Small intestine (tissue), 7 donors: ENCODE measurements around the gene SPR. TPM values are rescaled to one million over a fixed set of nuclear protein-coding genes. Genes with fewer than 3 reads are reported as not detected.

Source experiments
- DNase-seq, 2 donors: peaks; one replicate each; pipeline versions ENCODE4 v3.0.0 to v3.0.0-alpha.2; 2013
- FAIRE-seq: peaks from 2 replicates; lab custom pipeline; 2012; peaks lifted over from hg19 to GRCh38; lab: Jason Lieb, UNC
- H3K27ac ChIP-seq, 3 donors: one replicate each; pipeline ENCODE4 v1.5.1; 2013; ENCODE audit warnings: low read length in 2 of 3, mild to moderate bottlenecking in 2 of 3, control low read depth in 1 of 3, inconsistent platforms in 1 of 3, low read depth in 1 of 3, moderate library complexity in 1 of 3
- H3K27me3 ChIP-seq, 3 donors: one replicate each; pipeline ENCODE4 v1.6.1; 2013; ENCODE audit warnings: low read length in 3 of 3, inconsistent platforms in 1 of 3; ENCODE audit not compliant: control insufficient read depth in 3 of 3, insufficient read depth in 3 of 3
- H3K36me3 ChIP-seq, 3 donors: one replicate each; pipeline ENCODE4 v1.6.1; 2013; ENCODE audit warnings: low read length in 3 of 3, inconsistent platforms in 1 of 3, low read depth in 1 of 3, mild to moderate bottlenecking in 1 of 3, moderate library complexity in 1 of 3; ENCODE audit not compliant: control insufficient read depth in 3 of 3, insufficient read depth in 2 of 3
- H3K4me1 ChIP-seq, 3 donors: one replicate each; pipeline ENCODE4 v1.6.1; 2013; ENCODE audit warnings: low read length in 2 of 3, inconsistent platforms in 1 of 3, low read depth in 1 of 3, mild to moderate bottlenecking in 1 of 3, moderate library complexity in 1 of 3; ENCODE audit not compliant: control insufficient read depth in 3 of 3, insufficient read depth in 2 of 3
- H3K4me3 ChIP-seq, 3 donors: one replicate each; pipeline ENCODE4 v1.5.1; 2013; ENCODE audit warnings: low read length in 3 of 3, control low read depth in 1 of 3, inconsistent platforms in 1 of 3, low read depth in 1 of 3, mild to moderate bottlenecking in 1 of 3, moderate library complexity in 1 of 3
- H3K9me3 ChIP-seq, 2 donors: one replicate each; pipeline ENCODE4 v1.6.1; 2013; ENCODE audit warnings: low read depth in 1 of 2, low read length in 1 of 2; ENCODE audit not compliant: control insufficient read depth in 2 of 2, insufficient read depth in 1 of 2
- WGBS, 3 donors: extraction: QIAGEN DNeasy Blood & Tissue Kit; methylation state at CpG; one replicate each; pipeline ENCODE4 v1.1.7; 2013; 5-methylcytosine and 5-hydroxymethylcytosine counted together
- polyA plus RNA-seq, 4 donors: library from polyadenylated mRNA; stranded (reverse) in 3 of 4; unstranded in 1 of 4; fragments of 200-250 nt in 3 of 4; fragments of 120-200 nt in 1 of 4; gene quantifications; one replicate each; pipeline versions ENCODE4 v1.2.1 to v1.2.3, GENCODE V29; 2013
- donor health status: healthy with polysubstance abuse.
- donor health status: control.
- donor health status: control.
- donor health status: Bipolar disorder and iron deficiency.
- donor health status: healthy.

SPR gene
- polyA plus RNA-seq, 4 donors: 40.6 to 50.0 (median 44.4) TPM

DNA sequence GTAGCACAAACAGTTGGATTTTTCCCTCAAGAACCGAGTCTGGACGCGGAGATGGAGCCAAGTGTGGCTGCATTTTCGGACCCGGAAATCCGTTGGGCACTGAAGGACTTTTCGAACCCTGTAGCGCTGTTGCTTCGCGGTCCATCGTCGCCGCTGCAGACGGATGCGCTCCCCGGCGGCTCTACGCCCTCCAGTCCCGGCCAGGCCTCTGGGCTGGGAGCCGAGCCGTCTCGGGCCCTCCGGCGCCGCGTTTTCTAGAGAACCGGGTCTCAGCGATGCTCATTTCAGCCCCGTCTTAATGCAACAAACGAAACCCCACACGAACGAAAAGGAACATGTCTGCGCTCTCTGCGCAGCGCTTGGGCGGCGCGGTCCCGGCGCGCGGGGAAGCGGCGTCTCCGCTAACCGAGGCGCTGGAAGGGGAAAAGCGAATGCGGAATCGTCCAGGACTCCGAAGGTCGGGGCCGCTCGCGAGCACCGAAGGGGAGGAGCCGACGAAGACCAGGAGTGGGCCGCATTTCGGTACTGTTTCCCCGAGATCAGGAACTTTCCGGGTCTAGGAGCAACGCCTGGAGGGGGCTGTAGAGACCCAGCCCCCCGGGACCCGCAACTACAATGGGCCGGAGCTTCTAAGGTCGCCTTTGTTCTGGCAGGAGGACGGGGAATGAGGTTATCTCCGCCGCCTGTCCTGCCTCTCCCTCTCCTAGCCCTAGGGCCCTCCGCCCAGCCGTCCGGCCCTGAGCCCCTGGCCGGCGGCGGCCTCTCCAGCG lies 33.3 kb downstream of the SPR start:
- WGBS, 3 donors: 2 to 6% (median 3%) methylated on average over 64 to 77 of the region's 77 CpGs
- no peak overlapping the region for H3K27ac ChIP-seq
- H3K4me3 ChIP-seq: peak overlapping the region in 1 of 3 donors; percentile 5
- peaks cover 18 to 92% (median 75%) of the 10 kb centered on the region in 3 donors for H3K27me3 ChIP-seq
- peaks cover 3 to 41% (median 7%) of the 10 kb centered on the region in 3 donors for H3K4me1 ChIP-seq
- peaks cover 0 to 4% of the 10 kb centered on the region in 2 donors for H3K9me3 ChIP-seq
- DNase-seq (peak in 1 of 2 donors; percentile 57), FAIRE-seq (no peak)
- H3K36me3 ChIP-seq: no peaks in the 10 kb centered on the region

GRCh38 chr2:72921088-72921851 lies 34.1 kb downstream of the SPR start:
- no peaks in the 10 kb centered on the region for H3K36me3 ChIP-seq
- no peak overlapping the region for H3K4me3 ChIP-seq
- 13 to 26% (median 19%) methylated on average over 15 of the region's 15 CpGs for WGBS, 3 donors
- DNase-seq: no peak
- peaks cover 3 to 38% (median 7%) of the 10 kb centered on the region in 3 donors for H3K4me1 ChIP-seq
- H3K27me3 ChIP-seq: peaks cover 18 to 91% (median 74%) of the 10 kb centered on the region in 3 donors
- FAIRE-seq: no peak
- H3K9me3 ChIP-seq: peaks cover 0 to 4% of the 10 kb centered on the region in 2 donors
- no peak overlapping the region for H3K27ac ChIP-seq

GRCh38 chr2:72921853-72922252 lies 34.6 kb downstream of the SPR start:
- FAIRE-seq (no peak), DNase-seq (no peak)
- no peaks in the 10 kb centered on the region for H3K36me3 ChIP-seq
- H3K4me1 ChIP-seq: peaks cover 3 to 32% (median 7%) of the 10 kb centered on the region in 3 donors
- peaks cover 18 to 91% (median 75%) of the 10 kb centered on the region in 3 donors for H3K27me3 ChIP-seq
- H3K4me3 ChIP-seq: no peak overlapping the region
- 73 to 89% (median 88%) methylated on average over 1 of the region's 1 CpG for WGBS, 3 donors
- no peak overlapping the region for H3K27ac ChIP-seq
- peaks cover 0 to 4% of the 10 kb centered on the region in 2 donors for H3K9me3 ChIP-seq

DNA sequence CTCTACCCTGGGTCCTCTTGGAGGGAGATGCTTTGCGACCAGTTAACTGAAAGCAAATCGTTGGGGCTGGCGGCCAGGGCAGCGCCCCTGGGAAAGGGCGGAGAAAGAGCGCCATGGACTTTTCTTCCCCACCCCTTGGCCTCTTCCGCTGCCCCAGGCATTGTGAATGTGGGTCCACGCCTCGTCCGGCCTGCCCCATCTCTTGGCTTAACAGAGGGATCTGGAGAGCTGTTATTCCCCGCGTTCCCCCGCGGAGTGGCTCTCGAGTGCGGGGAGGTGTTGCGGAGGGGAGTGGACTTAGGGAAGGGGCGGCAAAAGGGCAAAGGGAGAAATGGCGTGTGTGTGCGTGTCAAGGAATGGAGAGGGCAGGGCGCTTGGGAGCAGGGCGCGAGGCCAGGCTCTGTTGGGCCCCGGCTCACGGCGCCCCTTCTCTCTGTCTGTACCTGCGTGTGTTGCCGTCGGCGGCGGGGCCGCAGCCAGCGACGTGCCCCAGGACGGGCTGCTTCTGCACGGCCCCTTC lies 36.7 kb downstream of the SPR start:
- no peaks in the 10 kb centered on the region for H3K9me3 ChIP-seq
- peak overlapping the region in 1 of 3 donors; percentile 2 for H3K4me3 ChIP-seq
- H3K36me3 ChIP-seq: no peaks in the 10 kb centered on the region
- FAIRE-seq: no peak
- H3K27ac ChIP-seq: no peak overlapping the region
- no peak for DNase-seq
- H3K4me1 ChIP-seq: peaks cover 2 to 29% (median 3%) of the 10 kb centered on the region in 3 donors
- WGBS, 3 donors: 3 to 4% (median 3%) methylated on average over 36 of the region's 36 CpGs
- H3K27me3 ChIP-seq: peaks cover 22 to 98% (median 75%) of the 10 kb centered on the region in 3 donors

GRCh38 chr2:72924353-72925240 lies 37.4 kb downstream of the SPR start:
- 3 to 5% (median 3%) methylated on average over 43 to 61 of the region's 61 CpGs for WGBS, 3 donors
- H3K27me3 ChIP-seq: peaks cover 22 to 97% (median 74%) of the 10 kb centered on the region in 3 donors
- H3K9me3 ChIP-seq: no peaks in the 10 kb centered on the region
- no peaks in the 10 kb centered on the region for H3K36me3 ChIP-seq
- H3K4me3 ChIP-seq: no peak overlapping the region
- no peak for FAIRE-seq
- H3K4me1 ChIP-seq: peaks cover 2 to 29% (median 3%) of the 10 kb centered on the region in 3 donors
- no peak overlapping the region for H3K27ac ChIP-seq
- peak in 1 of 2 donors; percentile 44 for DNase-seq

GRCh38 chr2:72925328-72925943 lies 38.2 kb downstream of the SPR start:
- no peak overlapping the region for H3K4me3 ChIP-seq
- H3K27ac ChIP-seq: no peak overlapping the region
- no peaks in the 10 kb centered on the region for H3K36me3 ChIP-seq
- FAIRE-seq (no peak), DNase-seq (no peak)
- WGBS, 3 donors: 2 to 7% (median 5%) methylated on average over 25 to 26 of the region's 26 CpGs
- H3K27me3 ChIP-seq: peaks cover 17 to 95% (median 68%) of the 10 kb centered on the region in 3 donors
- H3K9me3 ChIP-seq: no peaks in the 10 kb centered on the region
- H3K4me1 ChIP-seq: peaks cover 2 to 23% (median 3%) of the 10 kb centered on the region in 3 donors

DNA sequence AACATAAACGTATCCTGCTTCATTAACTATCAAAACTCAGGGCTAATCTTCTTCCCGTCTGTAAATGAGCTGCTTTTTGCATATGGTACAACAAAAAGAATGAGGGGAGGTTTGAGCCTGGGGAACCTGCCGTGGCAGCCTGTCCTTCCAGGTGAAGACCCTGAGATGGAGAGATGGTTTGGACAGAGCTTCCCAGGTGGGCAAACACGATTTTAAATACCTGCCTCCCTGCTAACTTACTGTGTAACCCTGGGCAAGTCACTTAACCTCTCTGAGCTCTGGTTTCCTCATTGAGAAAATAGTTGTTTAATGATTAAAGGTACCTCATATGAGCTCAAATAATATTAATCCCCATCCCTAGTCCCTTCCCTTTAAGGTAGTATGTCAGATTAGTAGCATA lies 39.2 kb downstream of the SPR start:
- no peak overlapping the region for H3K4me3 ChIP-seq
- peaks cover 16 to 86% (median 60%) of the 10 kb centered on the region in 3 donors for H3K27me3 ChIP-seq
- peaks cover 0 to 19% (median 2%) of the 10 kb centered on the region in 3 donors for H3K4me1 ChIP-seq
- FAIRE-seq (no peak), DNase-seq (no peak)
- WGBS, 3 donors: 9 to 15% (median 10%) methylated on average over 4 of the region's 4 CpGs
- no peaks in the 10 kb centered on the region for H3K36me3 ChIP-seq
- no peaks in the 10 kb centered on the region for H3K9me3 ChIP-seq
- no peak overlapping the region for H3K27ac ChIP-seq
